Measurements from ENCODE around the gene THOC7.

DNA sequence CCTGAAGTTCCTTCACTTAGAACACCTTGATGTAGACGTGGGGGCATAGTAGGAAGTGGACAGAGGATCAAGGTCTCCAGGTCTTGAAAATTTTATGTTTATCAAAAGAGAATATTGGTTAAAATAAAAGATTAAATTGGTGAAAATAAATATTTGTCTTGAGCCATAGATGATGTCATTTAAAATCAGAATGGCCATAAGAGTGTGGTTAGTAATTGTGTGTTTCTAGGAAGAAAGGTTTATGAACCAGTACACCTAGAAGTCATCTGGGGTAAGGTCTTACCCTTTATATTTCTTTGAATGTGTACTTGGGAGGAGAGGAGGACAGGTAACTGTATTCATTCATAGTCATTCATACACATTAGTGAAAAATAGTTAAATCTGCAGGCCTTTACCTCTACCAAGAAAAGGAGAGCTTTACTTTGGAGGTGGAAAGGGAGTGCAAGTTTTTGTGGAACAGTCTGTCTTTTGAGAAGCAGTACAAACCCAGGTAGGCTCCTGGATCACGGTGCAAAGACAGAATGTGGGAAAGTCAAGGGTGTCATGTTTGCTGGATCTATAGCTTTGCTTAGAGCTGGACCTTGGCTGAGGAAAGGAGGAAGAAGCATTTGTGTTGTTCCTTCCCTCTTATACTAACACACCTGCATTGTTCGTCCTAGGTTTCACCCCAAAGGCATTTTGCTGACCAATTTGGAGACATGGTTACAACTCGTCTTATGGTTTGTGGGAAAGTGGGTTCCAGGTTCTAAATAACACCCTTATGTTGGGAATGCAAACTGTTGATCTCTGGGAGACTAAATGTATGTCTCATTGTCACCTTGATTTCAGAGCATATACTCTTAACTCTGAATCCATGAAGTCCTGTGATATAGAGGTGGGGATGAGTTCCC, 42.4 kb upstream of the THOC7 start:
- TF ChIP-seq CTCF (IDR thresholded peaks at IDR 0.05 in 2 of 3, conservative IDR thresholded peaks at IDR 0.05 in 1 of 3; ENCODE audit: borderline replicate concordance in 1 of 3, insufficient read depth in 1 of 3, low read depth in 2 of 3, low read length in 2 of 3): no peak
- no peak for TF ChIP-seq REST (IDR thresholded peaks at IDR 0.05; ENCODE audit: low read depth)
- no peak for TF ChIP-seq CBX3 (IDR thresholded peaks at IDR 0.05; ENCODE audit: low read depth)
- no peak for TF ChIP-seq FOSL1 (IDR thresholded peaks at IDR 0.05; ENCODE audit: low read depth)
- no peak for TF ChIP-seq CEBPB (IDR thresholded peaks at IDR 0.05; ENCODE audit: low read depth)
- no peak for TF ChIP-seq POLR2AphosphoS5 (IDR thresholded peaks at IDR 0.05; ENCODE audit: low read depth, low read length)
- TF ChIP-seq EZH2 (IDR thresholded peaks at IDR 0.05): no peak
- TF ChIP-seq JUND (IDR thresholded peaks at IDR 0.05): no peak
- TF ChIP-seq POLR2A (IDR thresholded peaks at IDR 0.05; ENCODE audit: borderline replicate concordance, extremely low read depth, insufficient read depth, insufficient read length): no peak
- TF ChIP-seq, protein P1, sequence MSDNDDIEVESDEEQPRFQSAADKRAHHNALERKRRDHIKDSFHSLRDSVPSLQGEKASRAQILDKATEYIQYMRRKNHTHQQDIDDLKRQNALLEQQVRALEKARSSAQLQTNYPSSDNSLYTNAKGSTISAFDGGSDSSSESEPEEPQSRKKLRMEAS (IDR thresholded peaks at IDR 0.05): no peak
- no peak for TF ChIP-seq ELF1 (IDR thresholded peaks at IDR 0.05; ENCODE audit: borderline replicate concordance, low read depth)
- no peak for TF ChIP-seq RAD21 (IDR thresholded peaks at IDR 0.05; ENCODE audit: low read depth)

Measured in HCT116 (cell line).